Limb (tissue), 2 donors: Measurements from ENCODE around the gene EPB42.
"Not testable (repeated sequence)": the region's sequence is repeated elsewhere in the genome, so short reads cannot be mapped to it uniquely, and the experiment has no call there.

Source experiments
- DNase-seq, 2 donors: peaks; one replicate each; pipeline ENCODE4 v3.0.0-alpha.2; 2016; ENCODE audit errors: extremely low spot score in 2 of 2

EPB42 gene

DNA sequence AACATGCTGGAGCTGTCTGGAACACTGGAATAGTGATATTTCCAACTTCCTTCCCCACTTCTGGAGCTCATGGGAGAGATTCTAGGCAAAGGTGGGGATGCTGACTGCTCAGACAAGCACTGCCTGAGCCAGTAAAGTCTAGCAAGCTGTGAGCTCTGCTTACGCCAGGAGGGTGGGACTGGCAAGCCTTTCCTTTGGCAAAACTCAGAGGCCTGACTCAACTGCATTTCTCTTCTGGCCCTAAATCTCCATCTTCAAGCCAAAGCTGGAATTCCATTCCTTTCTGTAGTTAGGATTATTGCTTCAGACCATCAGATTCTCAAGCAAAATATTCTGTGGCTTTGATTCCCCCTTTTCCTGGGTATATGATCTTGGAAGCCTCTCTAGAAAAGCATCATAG is 20.3 kb upstream of the EPB42 start:
- DNase-seq, result peak in 1 of 2 donors; percentile 57

- no peak for DNase-seq
Measured at GRCh38 chr15:43239732-43240491, 19.1 kb upstream of the EPB42 start.

DNA sequence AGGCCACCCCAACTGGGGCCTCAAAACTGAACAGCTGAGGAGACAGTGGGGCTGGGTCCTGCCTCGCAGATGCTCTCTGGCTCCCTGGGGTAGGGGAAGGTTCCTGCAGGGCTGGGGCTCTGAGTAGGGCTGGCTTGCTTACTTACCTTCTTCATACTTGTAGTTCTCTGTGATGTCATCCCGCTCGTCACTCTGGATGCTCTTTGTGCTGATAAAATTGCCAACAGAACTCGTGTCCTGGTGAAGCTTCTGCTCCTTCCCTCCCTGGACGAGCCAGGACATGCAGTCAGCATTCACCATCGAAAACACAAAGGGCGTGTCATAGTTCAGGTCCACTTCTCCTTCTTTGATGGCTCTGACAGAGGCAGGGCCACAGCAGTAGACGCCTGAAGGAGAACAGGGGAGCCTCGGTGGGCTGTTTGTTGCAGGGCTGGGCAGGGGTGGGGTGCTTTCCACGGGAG is 17.9 kb upstream of the EPB42 start:
- no peak for DNase-seq

DNA sequence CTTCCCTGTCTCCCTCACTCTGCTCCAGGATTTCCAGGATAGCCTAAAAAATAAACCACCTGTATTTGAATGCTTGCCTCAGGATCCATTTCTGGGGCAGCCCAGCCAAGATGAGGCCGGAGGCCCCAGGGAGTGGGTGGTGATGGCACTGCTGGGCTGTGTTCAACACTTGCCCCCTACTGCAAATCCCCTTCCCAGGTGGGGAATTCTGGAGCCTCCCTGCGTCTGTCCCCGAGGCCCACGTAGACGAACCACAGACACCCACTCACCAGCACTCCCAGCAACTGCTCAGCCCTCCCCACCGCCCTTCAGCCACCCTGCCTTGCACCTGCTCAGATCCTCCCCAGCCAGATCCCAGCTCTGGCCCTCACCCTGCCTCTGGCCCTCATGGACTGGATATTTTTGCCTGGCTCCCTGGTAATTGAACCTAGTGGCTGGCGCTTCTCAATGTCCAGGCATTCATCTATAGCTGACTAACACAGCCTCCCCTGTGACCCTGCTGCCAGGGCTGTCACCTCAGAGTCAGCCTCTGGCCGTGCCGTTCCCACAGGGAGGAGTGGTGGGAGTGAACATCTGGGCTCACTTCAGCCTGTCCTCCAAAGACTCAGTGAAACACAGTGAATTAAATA is 17.1 kb upstream of the EPB42 start:
- no peak for DNase-seq

GRCh38 chr15:43235536-43235935 is 14.7 kb upstream of the EPB42 start:
- DNase-seq, result no peak

GRCh38 chr15:43232289-43232874 is 11.6 kb upstream of the EPB42 start:
- no peak for DNase-seq

DNA sequence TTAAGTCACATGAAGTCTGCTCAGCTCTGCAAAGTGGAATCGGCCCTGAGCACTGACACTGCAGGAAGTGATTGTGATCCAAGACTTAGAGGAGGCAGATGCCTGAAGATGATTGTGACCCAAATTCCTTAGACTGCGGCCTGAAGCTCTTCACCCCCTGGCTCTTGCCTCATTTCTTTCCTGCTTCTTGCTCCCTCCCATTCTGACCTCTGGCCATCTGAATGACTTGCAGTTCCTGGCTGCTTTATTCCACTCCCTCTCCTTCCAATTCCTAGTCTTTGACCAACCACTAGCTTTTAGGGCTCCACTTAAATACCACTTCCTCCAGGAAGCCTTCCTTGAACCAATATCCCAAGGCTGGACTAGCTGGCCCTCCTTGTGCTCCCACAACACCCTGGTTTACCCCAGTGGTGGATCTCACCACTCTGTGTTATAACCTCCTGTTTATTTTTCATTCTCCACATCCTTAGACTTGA is 9.9 kb upstream of the EPB42 start:
- DNase-seq, result no peak

GRCh38 chr15:43229977-43230376 is 9.2 kb upstream of the EPB42 start:
- no peak for DNase-seq

DNA sequence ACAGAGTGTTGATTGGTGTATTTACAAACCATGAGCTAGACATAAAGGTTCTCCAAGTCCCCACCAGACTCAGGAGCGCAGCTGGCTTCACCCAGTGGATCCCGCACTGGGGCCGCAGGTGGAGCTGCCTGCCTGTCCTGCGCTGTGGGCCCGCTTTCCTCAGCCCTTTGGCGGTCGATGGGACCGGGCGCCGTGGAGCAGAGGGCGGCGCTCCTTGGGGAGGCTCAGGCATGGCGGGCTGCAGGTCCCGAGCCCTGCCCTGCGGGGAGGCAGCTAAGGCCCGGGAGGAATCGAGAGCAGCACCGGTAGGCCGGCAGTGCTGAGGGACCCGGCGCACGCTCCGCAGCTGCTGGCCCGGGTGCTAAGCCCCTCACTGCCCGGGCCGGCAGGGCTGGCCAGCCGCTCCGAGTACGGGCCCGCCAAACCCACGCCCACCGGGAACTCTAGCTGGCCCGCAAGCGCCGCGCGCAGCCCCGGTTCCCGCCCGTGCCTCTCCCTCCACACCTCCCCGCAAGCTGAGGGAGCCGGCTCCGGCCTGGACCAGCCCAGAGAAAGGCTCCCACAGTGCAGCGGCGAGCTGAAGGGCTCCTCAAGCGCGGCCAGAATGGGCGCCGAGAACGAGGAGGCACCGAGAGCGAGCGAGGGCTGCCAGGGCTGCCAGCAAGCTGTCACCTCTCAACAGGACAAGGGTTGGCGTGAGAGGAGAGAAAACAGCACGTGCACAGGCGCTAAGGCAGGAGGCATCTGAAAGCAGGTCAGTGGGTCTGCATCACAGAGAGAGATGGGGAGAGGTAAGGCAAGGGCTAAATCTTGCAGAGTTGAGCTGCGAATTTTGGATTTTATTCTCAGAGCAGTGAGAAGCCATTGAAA is 5.9 kb upstream of the EPB42 start:
- DNase-seq, result no peak

GRCh38 chr15:43225950-43226255 is 5.1 kb upstream of the EPB42 start:
- not testable (repeated sequence) for DNase-seq

DNA sequence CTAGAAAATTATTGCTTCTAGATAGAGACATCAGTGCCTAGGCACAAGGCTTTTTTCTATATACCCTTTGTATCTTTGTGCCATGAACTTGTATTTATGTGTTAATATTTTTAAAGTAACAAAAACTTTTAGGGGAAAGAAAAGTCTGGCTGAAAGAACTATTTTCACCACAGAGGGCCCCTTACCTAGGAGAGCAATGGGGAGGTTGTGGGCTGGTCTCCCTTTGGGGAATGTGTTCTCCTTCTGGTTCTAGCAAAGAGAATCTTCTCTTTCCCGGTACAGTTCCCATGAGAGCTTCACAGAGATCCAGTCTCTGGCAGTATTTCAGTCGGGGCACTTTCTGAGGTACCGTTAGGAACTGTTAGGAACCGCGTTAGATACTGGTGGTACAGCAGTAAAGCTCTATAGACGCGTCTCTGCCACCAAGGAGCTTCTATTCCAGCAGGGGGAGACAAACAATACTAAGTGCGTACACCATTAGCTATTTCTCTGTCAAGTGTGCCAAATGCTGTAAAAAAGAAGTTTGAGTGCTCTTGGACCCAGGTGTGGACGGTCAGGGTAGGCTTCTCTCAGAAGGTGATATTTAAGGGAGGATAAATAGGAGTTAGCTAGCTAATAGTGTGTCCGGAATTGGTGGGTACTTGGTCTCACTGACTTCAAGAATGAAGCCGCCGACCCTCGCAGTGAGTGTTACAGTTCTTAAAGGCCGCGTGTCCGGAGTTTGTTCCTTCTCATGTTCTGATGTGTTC is 4.6 kb upstream of the EPB42 start:
- DNase-seq, result peak in 1 of 2 donors; percentile 57

DNA sequence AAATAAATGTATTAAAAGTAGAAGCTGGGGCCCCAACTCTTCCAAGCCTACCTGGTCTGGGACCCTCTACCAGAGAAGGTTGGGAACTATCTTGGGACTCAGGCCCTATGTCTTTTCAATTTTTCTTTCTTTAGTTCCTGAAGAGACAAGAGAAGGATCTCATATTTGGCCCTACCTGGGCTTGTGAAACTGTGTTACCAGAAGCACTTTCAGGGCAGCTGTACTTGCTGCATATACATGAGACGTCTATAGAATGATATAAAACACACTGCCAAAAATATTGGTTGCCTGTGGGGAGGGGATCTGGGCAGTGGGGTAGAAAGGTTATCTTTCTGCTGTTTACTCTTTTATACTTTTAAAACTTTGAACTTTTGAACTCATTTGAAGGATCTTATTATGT is 604 bp upstream of the EPB42 start:
- no peak for DNase-seq

- no peak for DNase-seq
Measured at GRCh38 chr15:43219929-43220928, 589 bp downstream of the EPB42 start.

DNA sequence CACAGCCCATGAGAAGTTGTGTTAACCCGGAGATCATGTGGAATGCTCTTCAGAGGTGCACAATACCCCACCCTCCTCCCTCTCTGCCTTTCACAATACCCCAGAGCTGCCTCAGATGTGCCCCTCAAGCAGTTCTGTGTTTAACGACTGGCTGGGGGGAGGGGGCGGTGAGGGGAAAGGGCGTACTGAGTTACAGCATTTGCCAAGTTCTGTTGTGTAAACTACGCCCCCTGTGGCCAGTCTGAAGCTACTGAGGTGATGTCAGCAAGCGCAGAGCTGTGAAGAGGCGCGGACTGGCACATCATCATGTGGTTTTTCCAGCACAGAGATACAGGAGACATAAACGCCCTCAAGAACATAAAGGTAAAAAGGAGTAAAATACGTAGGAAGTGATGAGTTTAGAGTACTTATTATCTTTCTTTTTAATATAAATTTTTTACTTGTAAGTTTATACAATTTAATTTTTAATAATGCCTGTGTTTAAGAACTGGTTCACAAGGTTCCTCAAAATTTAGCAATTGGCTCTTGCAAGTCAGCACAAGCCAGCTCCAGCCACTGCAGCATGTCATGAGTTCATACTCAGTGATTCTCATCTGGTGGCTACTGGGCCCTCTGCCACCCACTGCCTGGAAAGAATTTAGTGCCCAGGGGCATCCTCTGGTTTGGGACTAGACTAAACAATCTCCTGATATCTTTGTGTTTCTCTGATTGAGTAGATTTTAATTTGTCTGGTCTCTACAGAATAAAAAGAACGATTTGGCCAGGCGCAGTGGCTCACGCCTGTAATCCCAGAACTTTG is 1.7 kb downstream of the EPB42 start:
- DNase-seq, result no peak

- no peak for DNase-seq
Measured at GRCh38 chr15:43215961-43216360, 4.9 kb downstream of the EPB42 start.

GRCh38 chr15:43214592-43215295 is 6.1 kb downstream of the EPB42 start:
- DNase-seq, result no peak

DNA sequence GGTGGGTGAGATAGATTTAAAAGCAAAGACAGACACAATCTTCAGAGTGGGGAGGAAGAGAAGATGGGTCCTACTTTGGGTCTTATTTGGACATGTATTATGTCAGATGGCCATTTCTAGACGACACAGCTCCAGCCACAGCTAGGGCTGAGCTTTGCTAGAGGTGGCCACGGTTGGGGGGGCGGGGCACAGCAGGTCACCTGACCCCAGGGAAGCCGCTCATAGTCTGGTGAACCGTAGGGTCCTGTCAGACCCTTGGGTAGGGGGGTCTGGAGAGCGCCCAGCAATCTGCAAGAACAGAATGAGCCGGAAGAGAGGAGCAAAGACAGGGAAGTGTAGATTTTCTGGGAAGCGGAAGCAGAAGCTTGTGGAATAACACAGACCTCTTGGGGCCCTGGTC is 6.6 kb downstream of the EPB42 start:
- no peak for DNase-seq

GRCh38 chr15:43213466-43213865 is 7.4 kb downstream of the EPB42 start:
- no peak for DNase-seq
